ENCODE results near the gene URI1.
"Not testable (repeated sequence)": the region's sequence is repeated elsewhere in the genome, so short reads cannot be mapped to it uniquely, and the experiment has no call there.

Gene URI1

GRCh38 chr19:30026933-30027332 is 84.9 kb downstream of the URI1 start:
- DNase-seq = no peak

- no peak for DNase-seq
Measured at GRCh38 chr19:30028118-30028991, 86.3 kb downstream of the URI1 start.

- no peak for DNase-seq
Measured at GRCh38 chr19:30028992-30029343, 86.9 kb downstream of the URI1 start.

- no peak for DNase-seq
Measured at GRCh38 chr19:30029721-30030510, 87.9 kb downstream of the URI1 start.

GRCh38 chr19:30034321-30034720 is 92.3 kb downstream of the URI1 start:
- no peak for DNase-seq

GRCh38 chr19:30036154-30037129 is 94.4 kb downstream of the URI1 start:
- no peak for DNase-seq

GRCh38 chr19:30037835-30038234 is 95.8 kb downstream of the URI1 start:
- DNase-seq = no peak

GRCh38 chr19:30041931-30042330 is 99.9 kb downstream of the URI1 start:
- DNase-seq = not testable (repeated sequence)

GRCh38 chr19:30043008-30043407 is 101.0 kb downstream of the URI1 start:
- DNase-seq = not testable (repeated sequence)

GRCh38 chr19:30044273-30045248 is 102.5 kb downstream of the URI1 start:
- DNase-seq = no peak

GRCh38 chr19:30046522-30046921 is 104.5 kb downstream of the URI1 start:
- DNase-seq = no peak

GRCh38 chr19:30047432-30047831 is 105.4 kb downstream of the URI1 start:
- no peak for DNase-seq

GRCh38 chr19:30049226-30049625 is 107.2 kb downstream of the URI1 start:
- no peak for DNase-seq

GRCh38 chr19:30049846-30050667 is 108.0 kb downstream of the URI1 start:
- no peak for DNase-seq

- DNase-seq = no peak
Measured at GRCh38 chr19:30052122-30053075, 110.4 kb downstream of the URI1 start.

GRCh38 chr19:30053558-30053957 is 111.5 kb downstream of the URI1 start:
- DNase-seq = no peak

- no peak for DNase-seq
Measured at GRCh38 chr19:30054210-30054609, 112.2 kb downstream of the URI1 start.

GRCh38 chr19:30056580-30056979 is 114.5 kb downstream of the URI1 start:
- DNase-seq = no peak

GRCh38 chr19:30059741-30060457 is 117.9 kb downstream of the URI1 start:
- DNase-seq = no peak
